Transverse colon (tissue), 4 donors: ENCODE data around the gene MROH7. TPM values are rescaled to one million over a fixed set of nuclear protein-coding genes. Genes with fewer than 3 reads are reported as not detected.

ENCODE experiments used
- DNase-seq: peaks from one replicate; pipeline ENCODE4 v3.0.0-alpha.2; 2019
- H3K27ac ChIP-seq, 4 donors: fragments of 200-600 bp; sonication (generic); 2 replicates each; pipeline ENCODE4 v1.5.1; 2016 to 2018; ENCODE audit warnings: inconsistent platforms in 4 of 4
- H3K27me3 ChIP-seq: fragments of 200-600 bp; sonication (generic); 2 replicates; pipeline ENCODE4 v1.5.1; 2017; ENCODE audit warnings: inconsistent platforms
- H3K36me3 ChIP-seq, 4 donors: fragments of 200-600 bp; sonication (generic); 2 replicates each; pipeline ENCODE4 v1.5.1; 2017 to 2019; ENCODE audit warnings: inconsistent platforms in 4 of 4
- H3K4me1 ChIP-seq, 4 donors: fragments of 200-600 bp; sonication (generic); 2 replicates each; pipeline ENCODE4 v1.5.1; 2017 to 2020; ENCODE audit warnings: inconsistent platforms in 4 of 4
- H3K4me3 ChIP-seq, 4 donors: fragments of 200-600 bp; sonication (generic); 1 replicate in 1 of 4; 2 replicates in 3 of 4; pipeline versions ENCODE4 v1.5.1 to v1.6.1; 2017 to 2019; ENCODE audit warnings: inconsistent platforms in 4 of 4
- H3K9me3 ChIP-seq, 2 donors: fragments of 200-600 bp; sonication (generic); 2 replicates each; pipeline ENCODE4 v1.5.1; 2017 to 2019; ENCODE audit warnings: inconsistent platforms in 2 of 2
- EP300 ChIP-seq: sonication (generic); formaldehyde crosslinking; IDR thresholded peaks from one replicate; pipeline ENCODE4 v1.6.1; 2017; ENCODE audit warnings: antibody characterized with exemption, low read depth
- POLR2A ChIP-seq: fragments of 450-650 bp; IDR thresholded peaks from one replicate; pipeline ENCODE4 v1.6.1; 2016; ENCODE audit warnings: antibody characterized with exemption, mild to moderate bottlenecking, moderate library complexity
- POLR2AphosphoS5 ChIP-seq, 3 donors: sonication (generic); formaldehyde crosslinking; IDR thresholded peaks; one replicate each; pipeline ENCODE4 v1.6.1; 2016; ENCODE audit warnings: antibody characterized with exemption in 3 of 3
- WGBS, 2 donors: methylation state at CpG; one replicate each; pipeline ENCODE4 v1.1.5; 2018; ENCODE audit warnings: low coverage in 1 of 2; 5-methylcytosine and 5-hydroxymethylcytosine counted together
- in situ Hi-C, 4 donors: fragments of 200-750 bp; cut with MboI; loops; one replicate each; pipeline versions ENCODE4 v1.15.0 to v1.15.1; 2017; ENCODE audit warnings: low sequenced_read_pairs in 3 of 4, low pct_ligation_motif_present in 1 of 4, low pct_unique_long_range_greater_than_20kb in 1 of 4
- intact Hi-C: fragments of 100-400 bp; cut with DNase I; formaldehyde crosslinking; loops from one replicate; pipeline ENCODE4 v1.15.1; 2023; ENCODE audit warnings: low total_unique reads
- total RNA-seq, 4 donors: library from RNA; depleted of rRNA; stranded (reverse); fragments of >200 nt; gene quantifications; one replicate each; pipeline ENCODE4 v1.1.0, GENCODE V29; 2016
- TF ChIP-seq, protein P1 (sequence below), 5 experiments: fragments of 200-600 bp in 3 of 5; fragments of 450-650 bp in 2 of 5; sonication (generic) in 3 of 5; IDR thresholded peaks; 1 replicate in 2 of 5; 2 replicates in 3 of 5; pipeline ENCODE4 v1.5.1; 2016 to 2017; ENCODE audit warnings: antibody characterized with exemption in 5 of 5, inconsistent platforms in 3 of 5, mild to moderate bottlenecking in 2 of 5, moderate library complexity in 1 of 5

MROH7 gene
- total RNA-seq, 4 donors from 2014 or later, result 16.1 to 69.9 (median 30.5) TPM

DNA sequence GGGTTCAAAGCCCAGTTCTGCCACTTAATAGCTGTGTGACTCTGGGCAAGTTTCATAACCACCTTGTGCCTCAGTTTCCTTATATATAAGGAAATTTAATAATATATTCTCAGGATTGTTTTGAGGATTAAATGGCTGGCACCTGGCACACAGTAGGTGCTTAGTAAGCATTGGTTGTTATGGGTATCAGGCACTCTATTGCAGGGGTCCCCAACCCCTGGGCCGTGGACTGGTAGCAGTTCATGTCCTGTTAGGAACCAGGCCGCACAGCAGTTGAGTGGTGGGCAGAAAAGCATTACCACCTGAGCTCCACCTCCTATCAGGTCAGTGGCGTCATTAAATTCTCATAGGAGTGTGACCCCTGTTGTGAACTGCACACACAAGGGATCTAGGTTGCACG, 104.3 kb downstream of the MROH7 start:
- 95% methylated on average over 4 of the region's 4 CpGs; no CpG with 5 or more reads in 1 of the 2 donors for whole genome bisulfite sequencing, 2 donors
- Histone ChIP-seq H3K9me3 (no peaks in the 10 kb centered on the region), H3K27me3 (no peaks in the 10 kb centered on the region), H3K4me1 (no peaks in the 10 kb centered on the region), H3K4me3 (no peak overlapping the region), H3K36me3 (peaks cover 0 to 13% (median 2%) of the 10 kb centered on the region in 4 donors), H3K27ac (no peak overlapping the region)
- intact Hi-C loops, result no loop called here
- no peak for TF ChIP-seq EP300
- no peak for TF ChIP-seq POLR2A
- TF ChIP-seq, protein P1, sequence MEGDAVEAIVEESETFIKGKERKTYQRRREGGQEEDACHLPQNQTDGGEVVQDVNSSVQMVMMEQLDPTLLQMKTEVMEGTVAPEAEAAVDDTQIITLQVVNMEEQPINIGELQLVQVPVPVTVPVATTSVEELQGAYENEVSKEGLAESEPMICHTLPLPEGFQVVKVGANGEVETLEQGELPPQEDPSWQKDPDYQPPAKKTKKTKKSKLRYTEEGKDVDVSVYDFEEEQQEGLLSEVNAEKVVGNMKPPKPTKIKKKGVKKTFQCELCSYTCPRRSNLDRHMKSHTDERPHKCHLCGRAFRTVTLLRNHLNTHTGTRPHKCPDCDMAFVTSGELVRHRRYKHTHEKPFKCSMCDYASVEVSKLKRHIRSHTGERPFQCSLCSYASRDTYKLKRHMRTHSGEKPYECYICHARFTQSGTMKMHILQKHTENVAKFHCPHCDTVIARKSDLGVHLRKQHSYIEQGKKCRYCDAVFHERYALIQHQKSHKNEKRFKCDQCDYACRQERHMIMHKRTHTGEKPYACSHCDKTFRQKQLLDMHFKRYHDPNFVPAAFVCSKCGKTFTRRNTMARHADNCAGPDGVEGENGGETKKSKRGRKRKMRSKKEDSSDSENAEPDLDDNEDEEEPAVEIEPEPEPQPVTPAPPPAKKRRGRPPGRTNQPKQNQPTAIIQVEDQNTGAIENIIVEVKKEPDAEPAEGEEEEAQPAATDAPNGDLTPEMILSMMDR (IDR thresholded peaks at IDR 0.05), result no peak
- TF ChIP-seq POLR2AphosphoS5 (IDR thresholded peaks at IDR 0.05), result no peak
- no peak for DNase-seq
- in situ Hi-C loops, result no loop called here

DNA sequence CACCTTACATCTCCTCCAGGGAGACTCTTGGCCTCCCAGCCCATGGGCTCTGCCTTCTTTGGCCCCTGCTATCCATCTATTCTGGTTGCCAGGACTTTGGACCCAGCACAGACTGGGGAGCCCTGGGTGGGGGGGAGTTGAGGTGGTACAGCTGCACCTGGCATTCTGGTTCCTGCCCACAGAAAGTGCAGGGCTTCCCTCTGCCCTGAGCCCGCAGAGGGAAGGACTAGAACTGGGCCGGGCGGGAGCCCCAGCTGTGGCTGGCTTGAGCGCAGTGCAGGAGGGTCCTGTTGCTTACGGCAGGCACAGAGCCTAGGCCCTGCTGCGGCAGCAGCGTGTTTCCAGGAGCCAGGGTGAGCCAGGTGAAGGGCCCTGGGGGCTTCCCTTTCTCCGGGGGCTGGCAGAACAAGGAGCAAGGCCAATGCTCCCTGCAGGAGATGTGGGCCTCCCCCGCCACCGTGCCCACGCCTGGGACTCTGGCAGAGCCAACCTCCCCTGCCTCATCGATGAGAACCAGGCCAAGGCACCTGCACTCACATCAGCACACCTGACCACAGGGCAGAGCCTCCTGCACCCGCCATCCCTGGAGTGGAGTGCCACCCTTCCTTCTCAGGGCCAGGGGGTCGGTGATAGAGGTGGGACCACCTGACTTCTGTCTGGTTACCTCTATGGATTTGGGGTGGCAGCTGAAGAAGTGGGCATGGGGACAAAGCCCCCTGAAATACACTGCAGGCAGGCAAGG, 106.7 kb downstream of the MROH7 start:
- Histone ChIP-seq H3K27me3 (no peaks in the 10 kb centered on the region), H3K27ac (no peak overlapping the region), H3K4me1 (no peaks in the 10 kb centered on the region), H3K4me3 (no peak overlapping the region), H3K9me3 (no peaks in the 10 kb centered on the region), H3K36me3 (no peaks in the 10 kb centered on the region)
- in situ Hi-C loops (no loop called here), intact Hi-C loops (no loop called here)
- no peak for TF ChIP-seq EP300
- TF ChIP-seq POLR2A, result no peak
- TF ChIP-seq POLR2AphosphoS5 (IDR thresholded peaks at IDR 0.05), result no peak
- TF ChIP-seq, protein P1 (IDR thresholded peaks at IDR 0.05), result no peak
- DNase-seq, result no peak
- WGBS, 2 donors, result 74 to 89% methylated on average over 8 to 12 of the region's 14 CpGs

GRCh38 chr1:54750596-54750995, 109.0 kb downstream of the MROH7 start:
- 81 to 100% methylated on average over 4 to 6 of the region's 6 CpGs for WGBS, 2 donors
- in situ Hi-C loops (no loop called here), intact Hi-C loops (no loop called here)
- no peaks in the 10 kb centered on the region for H3K9me3 ChIP-seq
- no peaks in the 10 kb centered on the region for H3K36me3 ChIP-seq
- TF ChIP-seq POLR2AphosphoS5 (IDR thresholded peaks at IDR 0.05) (no peak), EP300 (no peak), POLR2A (no peak)
- TF ChIP-seq, protein P1 (IDR thresholded peaks at IDR 0.05), result no peak
- H3K4me1 ChIP-seq, result no peaks in the 10 kb centered on the region
- H3K4me3 ChIP-seq, result no peak overlapping the region
- no peaks in the 10 kb centered on the region for H3K27me3 ChIP-seq
- H3K27ac ChIP-seq, result no peak overlapping the region
- DNase-seq, result no peak

DNA sequence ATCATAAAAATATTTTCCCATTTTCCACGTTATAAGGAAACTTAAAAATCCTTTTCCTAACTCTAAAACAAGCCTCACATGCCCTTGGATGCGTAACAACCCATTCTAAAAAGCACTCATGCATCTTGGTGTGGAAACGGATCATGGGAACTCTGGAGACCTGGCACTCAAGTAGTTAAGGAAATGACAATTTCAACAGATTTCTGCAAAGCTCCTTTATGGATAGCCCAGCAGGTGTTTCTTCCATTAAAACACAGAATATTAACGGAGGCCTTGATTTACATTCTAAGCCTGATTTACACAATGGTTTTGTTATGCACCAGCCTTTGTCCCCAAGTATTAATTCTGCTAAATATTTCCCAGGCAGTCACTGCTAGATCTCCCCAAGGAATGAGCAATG, 109.8 kb downstream of the MROH7 start:
- no peak for TF ChIP-seq POLR2AphosphoS5 (IDR thresholded peaks at IDR 0.05)
- no peak for TF ChIP-seq POLR2A
- TF ChIP-seq, protein P1 (IDR thresholded peaks at IDR 0.05), result no peak
- TF ChIP-seq EP300, result no peak
- Histone ChIP-seq H3K36me3 (peaks cover 0 to 4% (median 0%) of the 10 kb centered on the region in 4 donors), H3K27ac (no peak overlapping the region), H3K27me3 (no peaks in the 10 kb centered on the region), H3K4me3 (no peak overlapping the region), H3K4me1 (no peaks in the 10 kb centered on the region), H3K9me3 (no peaks in the 10 kb centered on the region)
- intact Hi-C loops (no loop called here), in situ Hi-C loops (no loop called here)
- DNase-seq, result no peak
- WGBS, 2 donors, result 78 to 88% methylated on average over 4 of the region's 4 CpGs
